Measurements from ENCODE around the gene CCDC57. TPM values are rescaled to one million over a fixed set of nuclear protein-coding genes. Genes with fewer than 3 reads are reported as not detected.

Gene CCDC57
- total and polyA plus RNA-seq, 9 of the 15 experiments (the other 6 are each of a cell fraction or from before 2014, with no cell fraction given): 0.83 to 36.2 (median 13.6) TPM

GRCh38 chr17:82187500-82187899 is 25.1 kb downstream of the CCDC57 start:
- TF ChIP-seq ZNF316 (IDR thresholded peaks at IDR 0.05) (no peak), CEBPG (CRISPR knock-in tag; IDR thresholded peaks at IDR 0.05) (no peak), CEBPG (tag; conservative IDR thresholded peaks at IDR 0.05 in 1 of 2, IDR thresholded peaks at IDR 0.05 in 1 of 2) (no peak), E2F5 (CRISPR knock-in tag; IDR thresholded peaks at IDR 0.05) (no peak), MIER1 (IDR thresholded peaks at IDR 0.05; ENCODE audit: low read depth) (no peak), PCBP1 (IDR thresholded peaks at IDR 0.05; ENCODE audit: low read depth, low read length, poor library complexity, severe bottlenecking) (no peak), SP1 (CRISPR knock-in tag; IDR thresholded peaks at IDR 0.05) (no peak), ETS1 (conservative IDR thresholded peaks at IDR 0.05; ENCODE audit: control insufficient read depth, low read depth, low read length) (no peak), NR2C1 (IDR thresholded peaks at IDR 0.05) (no peak), NR2C1 (tag; IDR thresholded peaks at IDR 0.05) (no peak), RBM15 (IDR thresholded peaks at IDR 0.05; ENCODE audit: insufficient read depth, low read length) (no peak), MEIS2 (IDR thresholded peaks at IDR 0.05; ENCODE audit: partially characterized antibody) (no peak), ZNF347 (CRISPR knock-in tag; IDR thresholded peaks at IDR 0.05; ENCODE audit: low read depth) (no peak), HDGF (IDR thresholded peaks at IDR 0.05) (no peak), PHB2 (IDR thresholded peaks at IDR 0.05; ENCODE audit: low read depth) (no peak), SMAD4 (CRISPR knock-in tag; conservative IDR thresholded peaks at IDR 0.05) (no peak), TEAD1 (CRISPR knock-in tag; IDR thresholded peaks at IDR 0.05) (no peak), PCBP2 (IDR thresholded peaks at IDR 0.05; ENCODE audit: low read depth, low read length, poor library complexity, severe bottlenecking) (no peak)
- TF ChIP-seq, protein P1, sequence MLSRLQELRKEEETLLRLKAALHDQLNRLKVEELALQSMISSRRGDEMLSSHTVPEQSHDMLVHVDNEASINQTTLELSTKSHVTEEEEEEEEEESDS (CRISPR knock-in tag; IDR thresholded peaks at IDR 0.05): no peak
- TF ChIP-seq, protein P2, sequence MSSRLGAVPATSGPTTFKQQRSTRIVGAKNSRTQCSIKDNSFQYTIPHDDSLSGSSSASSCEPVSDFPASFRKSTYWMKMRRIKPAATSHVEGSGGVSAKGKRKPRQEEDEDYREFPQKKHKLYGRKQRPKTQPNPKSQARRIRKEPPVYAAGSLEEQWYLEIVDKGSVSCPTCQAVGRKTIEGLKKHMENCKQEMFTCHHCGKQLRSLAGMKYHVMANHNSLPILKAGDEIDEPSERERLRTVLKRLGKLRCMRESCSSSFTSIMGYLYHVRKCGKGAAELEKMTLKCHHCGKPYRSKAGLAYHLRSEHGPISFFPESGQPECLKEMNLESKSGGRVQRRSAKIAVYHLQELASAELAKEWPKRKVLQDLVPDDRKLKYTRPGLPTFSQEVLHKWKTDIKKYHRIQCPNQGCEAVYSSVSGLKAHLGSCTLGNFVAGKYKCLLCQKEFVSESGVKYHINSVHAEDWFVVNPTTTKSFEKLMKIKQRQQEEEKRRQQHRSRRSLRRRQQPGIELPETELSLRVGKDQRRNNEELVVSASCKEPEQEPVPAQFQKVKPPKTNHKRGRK (tag; IDR thresholded peaks at IDR 0.05): no peak
- ATAC-seq (no peak), DNase-seq (ENCODE audit: extremely low read depth in 1 of 4, low spot score in 3 of 4) (no peak), FAIRE-seq (no peak)
- H4K20me1 ChIP-seq (replicated peaks; ENCODE audit: control insufficient read depth, insufficient read depth, low read length): no peaks in the 10 kb centered on the region
- H3K36me3 ChIP-seq (ENCODE audit: control insufficient read depth, insufficient read depth, low read length): peaks cover 54% of the 10 kb centered on the region
- 100% methylated on average over 1 of the region's 23 CpGs for WGBS (ENCODE audit: insufficient coverage, low coverage, missing lambda C conversion rate)
- H3K27me3 ChIP-seq (ENCODE audit: control insufficient read depth in 2 of 2, insufficient read depth in 2 of 2, low read length in 2 of 2): no peaks in the 10 kb centered on the region
- intact Hi-C loops (cut with micrococcal nuclease) (no loop called here), in situ Hi-C loops (cut with MboI) (no loop called here)
- ChIA-PET CTCF (ENCODE audit: low intra/inter-chr PET ratio) (no interaction called here), POLR2A (interaction anchor here (0.7 to 1.5 kb wide), 2 partner anchors 12 to 753 kb away, joined by 3 to 5 read pairs; no protein-coding TSS in a partner anchor)
- H3K4me2 ChIP-seq (ENCODE audit: insufficient read depth, low read length): no peak overlapping the region
- no peak overlapping the region for H2AFZ ChIP-seq (ENCODE audit: low read depth, low read length)
- no peaks in the 10 kb centered on the region for H3K9me3 ChIP-seq (replicated peaks; ENCODE audit: control insufficient read depth, insufficient read depth, low read depth, low read length)
- H3K4me1 ChIP-seq (replicated peaks in 1 of 2; ENCODE audit: control insufficient read depth in 2 of 2, insufficient read depth in 2 of 2, low read length in 2 of 2): peaks cover 0 to 6% of the 10 kb centered on the region in 2 experiments; a peak in 2 of 5 replicates
- no peak overlapping the region for H3K27ac ChIP-seq (ENCODE audit: extremely low read depth, low read depth, low read length)
- H3K9ac ChIP-seq (ENCODE audit: insufficient read depth in 1 of 2, low read depth in 2 of 2, low read length in 2 of 2): no peak overlapping the region
- no peaks in the 10 kb centered on the region for H3K9me1 ChIP-seq (ENCODE audit: control insufficient read depth, insufficient read depth, low read length)
- H3K4me3 ChIP-seq: no peak overlapping the region
- no peaks in the 10 kb centered on the region for H3K79me2 ChIP-seq (ENCODE audit: control insufficient read depth, insufficient read depth, low read length)
- BruUV-seq (replicated peaks): no TSS peak
